Stimulated activated CD4-positive, alpha-beta T cell treated with anti-CD3 and anti-CD28 coated beads, Interleukin-2, amount 100 ng/mL, for 4 hours (primary cell): ENCODE measurements around the gene WDR47.
"Not testable (repeated sequence)": the region's sequence is repeated elsewhere in the genome, so short reads cannot be mapped to it uniquely, and the experiment has no call there.

Experiments
- DNase-seq: peaks from one replicate; pipeline ENCODE4 v3.0.0-alpha.2; 2020; ENCODE audit warnings: low read depth

The WDR47 gene

GRCh38 chr1:109052145-109052544 is 10.2 kb upstream of the WDR47 start:
- not testable (repeated sequence) for DNase-seq

- no peak for DNase-seq
These were observed 8.5 kb upstream of the WDR47 start for GRCh38 chr1:109050228-109050995.

DNA sequence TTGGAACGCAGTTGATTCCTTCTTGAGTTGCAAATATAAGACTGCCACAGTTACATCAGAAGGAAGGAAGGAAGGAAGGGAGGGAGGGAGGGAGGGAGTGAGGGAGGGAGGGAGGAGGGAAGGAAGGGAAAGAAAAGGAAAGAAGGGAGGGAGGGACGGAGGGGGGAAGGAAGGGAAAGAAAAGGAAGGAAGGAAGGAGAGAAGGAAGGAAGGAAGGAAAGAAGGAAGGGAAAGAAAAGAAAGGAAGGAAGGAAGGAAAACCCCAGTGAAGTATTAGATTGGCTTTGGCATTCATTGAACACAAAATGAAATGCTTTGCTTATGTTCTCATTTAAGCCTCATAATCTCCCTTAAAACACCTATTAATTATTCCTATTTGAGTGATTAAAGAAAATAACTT is 6.4 kb upstream of the WDR47 start:
- DNase-seq, result no peak

- no peak for DNase-seq
These were observed 5.4 kb upstream of the WDR47 start for GRCh38 chr1:109047339-109047738.

DNA sequence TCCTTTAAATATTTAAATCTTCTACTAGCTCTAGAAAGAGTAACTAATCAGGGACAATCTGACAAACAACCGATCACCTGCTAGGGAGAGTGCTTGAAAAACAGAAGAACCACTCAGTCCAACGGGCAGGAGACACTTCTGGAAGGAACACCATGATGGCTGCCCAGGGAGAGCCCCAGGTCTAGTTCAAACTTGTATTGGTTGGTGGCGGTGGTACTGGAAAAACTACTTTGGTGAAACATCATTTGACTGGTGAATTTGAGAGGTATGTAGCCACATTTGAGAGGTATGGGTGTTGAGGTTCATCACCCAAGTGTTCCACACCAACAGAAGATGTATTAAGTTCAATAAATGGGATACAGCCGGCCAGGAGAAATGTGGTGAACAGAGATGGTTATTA is 4.8 kb upstream of the WDR47 start:
- DNase-seq, result no peak

DNA sequence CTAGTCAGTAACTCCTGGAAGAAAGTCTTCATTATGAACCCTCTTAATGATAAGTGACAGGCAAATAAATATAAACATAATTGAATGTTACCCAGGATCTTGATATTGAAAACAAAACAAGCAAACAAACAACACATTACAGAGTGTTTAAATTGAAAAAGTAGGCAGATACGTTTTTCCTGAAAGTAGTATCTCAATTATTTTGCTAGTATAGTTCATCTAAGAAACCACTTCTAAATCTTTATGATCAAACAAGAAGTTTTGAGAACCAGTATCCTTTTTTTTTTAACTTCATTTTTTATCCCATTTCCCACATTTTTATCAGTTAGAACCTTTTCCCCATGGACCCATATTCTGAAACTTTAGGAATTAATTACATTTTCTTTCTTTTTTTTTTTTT is 3.7 kb upstream of the WDR47 start:
- DNase-seq, result no peak

- peak; percentile 0 for DNase-seq
These were observed 797 bp downstream of the WDR47 start for GRCh38 chr1:109040989-109041620.

DNA sequence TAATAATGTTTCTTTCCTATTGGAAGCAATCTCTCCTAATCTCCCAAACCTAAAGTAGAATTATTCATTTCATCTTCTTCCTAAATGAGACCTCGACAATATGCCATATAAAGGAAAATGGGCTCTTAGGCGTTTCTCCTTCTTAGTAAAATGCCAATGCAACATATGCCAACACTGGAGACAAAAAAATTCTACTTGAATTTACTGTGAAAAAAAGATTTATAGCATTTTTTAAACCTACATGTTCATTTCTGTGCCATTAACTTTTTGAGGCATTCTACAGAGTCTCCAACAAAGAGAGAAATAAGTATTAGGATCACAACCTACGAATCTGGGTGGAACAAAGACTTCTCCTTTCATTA is 1.3 kb downstream of the WDR47 start:
- DNase-seq, result no peak

GRCh38 chr1:109034382-109034781 is 7.5 kb downstream of the WDR47 start:
- DNase-seq, result no peak

GRCh38 chr1:109029493-109029892 is 12.4 kb downstream of the WDR47 start:
- not testable (repeated sequence) for DNase-seq

GRCh38 chr1:109027841-109028240 is 14.1 kb downstream of the WDR47 start:
- no peak for DNase-seq

DNA sequence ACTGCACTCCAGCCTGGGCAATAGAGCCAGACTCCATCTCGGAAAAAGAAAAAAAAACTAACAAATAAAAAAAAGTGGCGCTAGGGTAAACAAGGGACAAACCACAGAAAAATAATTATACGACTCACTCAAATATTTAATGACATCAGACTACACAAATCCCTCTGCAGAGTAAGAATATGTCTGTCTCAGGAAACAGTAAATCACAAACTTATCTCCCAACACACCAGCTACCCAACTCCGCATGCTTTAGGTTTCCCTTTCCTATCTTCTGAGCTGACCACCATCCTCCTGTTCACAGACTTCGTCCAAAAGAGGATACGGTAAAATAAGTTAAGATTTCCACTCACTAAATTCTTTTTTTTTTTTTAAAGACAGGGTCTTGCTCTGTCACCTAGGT is 16.2 kb downstream of the WDR47 start:
- DNase-seq, result no peak

DNA sequence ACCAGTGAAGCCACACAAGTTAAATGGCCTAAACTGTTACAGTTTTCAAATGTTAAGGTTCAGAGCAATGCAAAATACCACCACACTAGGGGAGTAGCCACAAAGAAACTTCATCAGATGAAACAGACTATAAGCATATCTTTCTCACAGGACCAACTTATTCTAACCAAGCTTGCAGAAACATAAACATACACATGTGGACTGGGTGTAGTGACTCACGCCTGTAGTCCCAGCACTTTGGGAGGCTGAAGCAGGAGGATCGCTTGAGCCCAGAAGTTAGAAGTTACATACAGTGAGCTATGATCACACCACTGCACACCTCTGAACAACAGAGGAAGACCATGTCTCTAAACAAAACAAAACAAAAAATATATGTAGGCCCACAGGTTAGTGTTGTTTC is 17.3 kb downstream of the WDR47 start:
- DNase-seq, result no peak

DNA sequence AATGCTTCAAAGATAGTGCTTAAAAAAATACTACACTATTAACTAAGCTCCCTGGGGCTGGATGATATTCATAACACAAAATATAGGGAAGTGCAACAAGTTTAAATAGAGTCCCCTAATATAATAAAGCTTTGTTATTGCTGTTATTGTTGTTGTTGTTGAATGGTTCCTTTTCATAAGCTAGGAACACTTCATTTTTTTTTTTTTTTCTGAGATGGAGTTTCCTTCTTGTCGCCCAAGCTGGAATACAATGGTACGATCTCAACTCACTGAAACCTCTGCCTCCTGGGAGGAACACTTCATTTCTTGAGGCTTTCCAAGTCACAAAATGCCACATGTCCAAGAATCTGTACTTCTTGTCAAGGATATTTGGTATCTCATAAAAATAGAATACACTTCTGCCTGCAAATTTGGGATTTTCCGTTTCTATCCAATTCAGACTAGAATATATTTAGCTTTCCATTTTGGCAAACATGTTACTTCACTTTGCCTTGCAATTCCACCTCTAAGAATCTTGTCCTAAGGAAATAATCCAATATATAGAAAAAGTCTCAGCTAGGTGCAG is 21.1 kb downstream of the WDR47 start:
- no peak for DNase-seq

- DNase-seq, result not testable (repeated sequence)
These were observed 24.2 kb downstream of the WDR47 start for GRCh38 chr1:109017719-109018118.

- no peak for DNase-seq
These were observed 24.8 kb downstream of the WDR47 start for GRCh38 chr1:109017134-109017533.

GRCh38 chr1:109011335-109011734 is 30.6 kb downstream of the WDR47 start:
- DNase-seq, result no peak

DNA sequence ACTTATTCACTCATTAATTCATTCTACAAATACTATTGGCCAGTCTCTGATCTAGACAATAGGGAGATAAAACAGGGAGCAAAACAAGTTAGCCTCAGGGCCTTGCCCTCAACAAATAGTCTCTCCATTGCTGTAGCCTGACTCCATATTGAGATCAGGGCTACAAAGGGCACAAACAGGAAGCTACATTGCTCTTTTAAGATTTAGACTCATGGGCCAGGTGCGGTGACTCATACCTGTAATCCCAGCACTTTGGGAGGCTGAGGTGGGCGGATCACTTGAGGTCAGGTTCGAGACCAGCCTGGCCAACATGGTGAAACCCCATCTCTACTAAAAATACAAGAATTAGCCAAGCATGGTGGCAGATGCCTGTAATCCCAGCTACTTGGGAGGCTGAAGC is 45.3 kb downstream of the WDR47 start:
- DNase-seq, result not testable (repeated sequence)

- DNase-seq, result no peak
These were observed 58.8 kb downstream of the WDR47 start for GRCh38 chr1:108983114-108983513.

DNA sequence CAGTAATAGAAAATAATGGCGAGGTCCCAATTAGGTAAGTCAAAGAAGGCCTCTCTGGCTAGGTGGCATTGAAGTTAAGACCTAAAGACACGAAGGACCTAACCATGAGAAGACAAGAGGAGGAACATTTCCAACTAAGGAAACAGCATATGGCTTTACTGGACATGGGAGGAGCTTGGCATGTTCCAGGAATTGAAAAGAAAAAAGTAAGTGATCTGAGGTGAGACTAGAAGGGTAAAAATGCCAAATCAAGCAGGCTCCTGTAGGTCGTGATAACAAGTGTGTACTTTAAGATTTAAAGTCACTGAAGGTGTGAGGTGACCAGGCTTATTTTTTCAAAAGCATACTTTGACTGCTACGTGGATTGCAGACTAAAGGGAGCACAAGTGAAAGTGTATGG is 65.2 kb downstream of the WDR47 start:
- DNase-seq, result no peak

DNA sequence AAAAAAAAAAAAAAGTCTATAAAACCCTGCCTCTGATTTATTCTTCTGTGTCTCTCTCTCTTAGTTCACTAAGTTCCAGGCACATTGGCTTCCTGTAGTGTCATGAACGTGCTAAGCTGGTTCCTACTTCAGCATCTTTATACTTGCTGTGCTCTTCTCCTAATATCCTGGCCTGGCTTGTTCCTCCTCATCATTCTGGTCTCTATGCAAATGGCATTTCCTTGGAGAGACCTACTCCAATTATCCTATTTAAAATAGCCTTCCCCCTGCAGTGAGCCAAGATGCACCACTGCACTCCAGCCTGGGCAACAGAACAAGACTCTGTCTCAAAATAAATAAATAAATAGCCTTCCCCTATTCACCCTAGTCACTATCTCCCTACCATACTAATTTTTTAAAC is 69.0 kb downstream of the WDR47 start:
- DNase-seq, result no peak

DNA sequence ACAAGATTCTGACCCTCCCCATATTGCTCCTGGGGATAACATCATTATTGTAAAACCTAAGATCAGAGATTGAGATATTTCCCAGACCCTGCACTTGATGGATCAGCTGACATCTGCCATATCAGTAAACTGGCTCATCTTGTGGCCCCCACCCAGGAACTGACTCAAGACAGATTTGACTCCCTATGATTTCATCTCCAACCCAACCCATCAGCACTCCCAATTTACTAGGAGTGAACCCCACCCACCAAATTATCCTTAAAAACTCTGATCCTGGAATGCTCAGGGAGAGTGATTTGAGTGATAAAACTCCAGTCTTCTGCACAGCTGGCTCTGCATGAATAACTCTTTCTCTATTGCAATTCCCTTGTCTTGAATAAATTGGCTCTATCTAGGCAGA is 72.6 kb downstream of the WDR47 start:
- DNase-seq, result no peak

DNA sequence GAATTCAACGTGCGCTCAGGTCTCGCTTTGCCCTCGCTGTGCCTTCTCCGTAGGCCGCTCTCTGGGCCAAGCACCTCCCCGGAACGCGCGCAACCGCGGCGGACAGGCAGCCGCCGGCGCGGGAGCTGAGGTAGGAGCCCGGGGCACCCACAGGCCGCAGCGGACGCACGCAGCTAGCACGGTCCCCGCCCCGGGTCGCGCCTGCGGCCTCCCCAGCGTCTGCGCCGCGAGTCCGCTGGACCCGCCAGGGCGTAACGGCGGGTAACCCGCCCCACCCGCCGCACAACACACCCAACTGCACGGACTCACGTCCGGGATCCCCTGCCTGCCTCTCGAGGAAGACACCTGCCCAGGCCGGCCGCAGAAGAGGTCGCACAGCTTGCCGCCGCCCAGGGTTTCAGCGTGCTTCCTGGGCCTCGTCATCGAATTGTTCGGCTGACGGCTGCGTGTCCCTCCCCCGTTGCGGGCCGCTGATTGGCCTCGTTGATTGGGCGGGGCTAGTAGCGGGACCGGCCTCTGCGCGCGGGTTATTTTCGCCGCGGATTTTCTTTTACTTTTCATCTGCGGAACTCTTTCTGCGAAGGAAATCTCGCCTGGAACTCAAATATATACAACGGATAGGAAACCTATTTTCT is 78.7 kb downstream of the WDR47 start, which contains the start of gene CLCC1:
CLCC1 (minus strand) TSS at position 433 of the 635 bp plus-strand sequence. CDS start 13,047 bp downstream, outside the sequence.
- DNase-seq, result peak; percentile 84
